Heart right ventricle (tissue), 16 donors: ENCODE measurements around the gene SPTSSB. TPM values are rescaled to one million over a fixed set of nuclear protein-coding genes. Genes with fewer than 3 reads are reported as not detected.

Experiments
- ATAC-seq, 8 donors: fragments of 200-7000 bp; cut with Tn5 transposase; one replicate each; pipeline ENCODE4 v1.9.1; 2020; ENCODE audit warnings: mild to moderate bottlenecking in 8 of 8, moderate library complexity in 8 of 8, moderate number of reproducible peaks in 1 of 8
- DNase-seq, 2 donors: peaks; one replicate each; pipeline ENCODE4 v3.0.0-alpha.2; 2020
- H3K27ac ChIP-seq, 10 donors: fragments of 200-600 bp; sonication (generic) in 2 of 10; one replicate each; pipeline versions ENCODE4 v1.5.0 to v1.8.0; 2020 to 2022; ENCODE audit warnings: mild to moderate bottlenecking in 3 of 10
- H3K27me3 ChIP-seq, 7 donors: fragments of 200-600 bp; one replicate each; pipeline ENCODE4 v1.8.0; 2021 to 2022; ENCODE audit warnings: mild to moderate bottlenecking in 2 of 7
- H3K36me3 ChIP-seq, 9 donors: fragments of 200-600 bp; sonication (generic) in 1 of 9; one replicate each; pipeline versions ENCODE4 v1.5.0 to v1.8.0; 2020 to 2022; ENCODE audit warnings: mild to moderate bottlenecking in 2 of 9
- H3K4me1 ChIP-seq, 9 donors: fragments of 200-600 bp; sonication (generic) in 1 of 9; one replicate each; pipeline versions ENCODE4 v1.5.0 to v1.8.0; 2020 to 2022; ENCODE audit warnings: mild to moderate bottlenecking in 4 of 9
- H3K4me3 ChIP-seq, 10 donors: fragments of 200-600 bp; sonication (generic) in 2 of 10; one replicate each; pipeline versions ENCODE4 v1.5.0 to v1.8.0; 2020 to 2022; ENCODE audit warnings: mild to moderate bottlenecking in 7 of 10, moderate library complexity in 2 of 10
- H3K9me3 ChIP-seq, 11 donors: fragments of 200-600 bp in 10 of 11; sonication (generic) in 2 of 11; one replicate each; pipeline versions ENCODE4 v1.5.0 to v1.8.0; 2013 to 2022; ENCODE audit warnings: mild to moderate bottlenecking in 2 of 11, control low read depth in 1 of 11, moderate library complexity in 1 of 11
- WGBS, 2 donors: extraction: QIAGEN DNeasy Blood & Tissue Kit; methylation state at CpG; one replicate each; pipeline ENCODE4 v1.1.7; 2013; ENCODE audit warnings: inconsistent platforms in 1 of 2; 5-methylcytosine and 5-hydroxymethylcytosine counted together
- intact Hi-C, 10 donors: fragments of 100-400 bp; cut with DNase I; formaldehyde crosslinking; loops; one replicate each; pipeline versions ENCODE4 v1.11.1 to v1.14.2; 2022
- polyA plus RNA-seq, 2 donors: library from polyadenylated mRNA; stranded (reverse); fragments of 200-250 nt; gene quantifications; one replicate each; pipeline ENCODE4 v1.2.3, GENCODE V29; 2013
- total RNA-seq, 10 donors: library from RNA; stranded (reverse); fragmentation: NEBNext Ultra II Directional in 3 of 10; extraction: Animal tissue kit (Norgen Biotek cat#: 25700) in 3 of 10; gene quantifications; one replicate each; pipeline versions ENCODE4 v1.2.1 to v1.2.4, GENCODE V29; 2021 to 2023
- TF ChIP-seq, protein P1 (sequence below), 9 donors: fragments of 200-600 bp; sonication (generic) in 2 of 9; IDR thresholded peaks; one replicate each; pipeline versions ENCODE4 v1.5.0 to v1.8.0; 2021 to 2022; ENCODE audit warnings: antibody characterized with exemption in 9 of 9, mild to moderate bottlenecking in 5 of 9, moderate library complexity in 1 of 9
- donor health status: Arrhythmogenic right ventricular cardiomyopathy.
- donor health status: ischemic (EF 13 %, LVEDD 7.1; RV severe dilation, severe dysfunction).
- donor health status: healthy with polysubstance abuse.
- donor health status: DM: no; HTN: yes; CAD: no.
- donor health status: DM: no; HTN: no; CAD: no.
- donor health status: ischemic (EF 25% LVEDD 6.9; RV normal size, moderate dysfunction).
- donor health status: ischemic (EF 25% LVEDD 5.7; RV mildly dilated, moderate dysfunction).
- donor health status: healthy.
- donor health status: DM: yes; HTN: yes; CAD: no.
- donor health status: Ischemic cardiomyopathy.
- donor health status: ischemic (EF 35%, LVEDD 5.7; RV mildly dilated, moderate dysfunction).
- donor health status: nonischemic (EF 11% LVEDD 7.7; RV severe dilation, severe dysfunction).
- donor health status: DM: yes; HTN: yes; CAD: no.
- donor health status: PGD.
- donor health status: ischemic (EF 29% LVEDD 5.4; RV normal size, mild dysfunction).
- donor health status: nonischemic (EF 23%, LVEDD 6.1; RV moderate dilation, normal function).

Gene SPTSSB
- total and polyA plus RNA-seq, 12 donors: 0.03 to 0.51 (median 0.14) TPM; not detected in 8

- DNase-seq (no peak), ATAC-seq (no peak)
- WGBS, 2 donors: 91% methylated on average over 1 of the region's 1 CpG
- no peak overlapping the region for H3K4me3 ChIP-seq
- peaks cover 0 to 8% (median 0%) of the 10 kb centered on the region in 9 donors for H3K4me1 ChIP-seq
- no peaks in the 10 kb centered on the region for H3K36me3 ChIP-seq
- TF ChIP-seq, protein P1, sequence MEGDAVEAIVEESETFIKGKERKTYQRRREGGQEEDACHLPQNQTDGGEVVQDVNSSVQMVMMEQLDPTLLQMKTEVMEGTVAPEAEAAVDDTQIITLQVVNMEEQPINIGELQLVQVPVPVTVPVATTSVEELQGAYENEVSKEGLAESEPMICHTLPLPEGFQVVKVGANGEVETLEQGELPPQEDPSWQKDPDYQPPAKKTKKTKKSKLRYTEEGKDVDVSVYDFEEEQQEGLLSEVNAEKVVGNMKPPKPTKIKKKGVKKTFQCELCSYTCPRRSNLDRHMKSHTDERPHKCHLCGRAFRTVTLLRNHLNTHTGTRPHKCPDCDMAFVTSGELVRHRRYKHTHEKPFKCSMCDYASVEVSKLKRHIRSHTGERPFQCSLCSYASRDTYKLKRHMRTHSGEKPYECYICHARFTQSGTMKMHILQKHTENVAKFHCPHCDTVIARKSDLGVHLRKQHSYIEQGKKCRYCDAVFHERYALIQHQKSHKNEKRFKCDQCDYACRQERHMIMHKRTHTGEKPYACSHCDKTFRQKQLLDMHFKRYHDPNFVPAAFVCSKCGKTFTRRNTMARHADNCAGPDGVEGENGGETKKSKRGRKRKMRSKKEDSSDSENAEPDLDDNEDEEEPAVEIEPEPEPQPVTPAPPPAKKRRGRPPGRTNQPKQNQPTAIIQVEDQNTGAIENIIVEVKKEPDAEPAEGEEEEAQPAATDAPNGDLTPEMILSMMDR (IDR thresholded peaks at IDR 0.05): no peak
- H3K27me3 ChIP-seq: no peaks in the 10 kb centered on the region
- intact Hi-C loops: no loop called here
- no peak overlapping the region for H3K27ac ChIP-seq
- H3K9me3 ChIP-seq: peaks cover 0 to 19% (median 9%) of the 10 kb centered on the region in 11 donors
Measured at GRCh38 chr3:161320837-161321236, 50.5 kb downstream of the SPTSSB start.

DNA sequence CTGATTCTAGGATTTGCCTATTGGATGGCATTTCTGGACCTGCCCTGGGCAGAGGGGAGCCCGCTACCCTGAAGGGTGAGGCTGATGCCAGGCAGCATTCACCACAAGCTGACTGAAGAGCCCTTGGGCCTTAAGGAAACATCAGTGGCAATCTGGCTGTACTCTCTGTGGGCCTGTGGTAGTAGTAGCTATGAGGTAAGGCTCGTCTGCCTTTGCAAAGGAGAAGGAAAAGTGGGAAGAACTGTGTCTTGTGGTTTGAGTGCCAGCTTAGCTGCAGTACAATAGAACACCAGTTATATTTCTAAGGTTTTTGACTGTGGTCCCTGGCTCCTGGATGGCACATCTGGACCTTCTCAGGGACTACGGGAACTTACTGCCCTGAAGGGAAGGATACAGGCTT is 51.5 kb downstream of the SPTSSB start:
- no peaks in the 10 kb centered on the region for H3K36me3 ChIP-seq
- TF ChIP-seq, protein P1 (IDR thresholded peaks at IDR 0.05): no peak
- no peak overlapping the region for H3K4me3 ChIP-seq
- WGBS, 2 donors: 77% methylated on average over 3 of the region's 3 CpGs
- DNase-seq: no peak
- H3K27ac ChIP-seq: no peak overlapping the region
- ATAC-seq: no peak
- no peaks in the 10 kb centered on the region for H3K27me3 ChIP-seq
- intact Hi-C loops: no loop called here
- H3K4me1 ChIP-seq: peaks cover 0 to 8% (median 0%) of the 10 kb centered on the region in 9 donors
- peaks cover 0 to 19% (median 9%) of the 10 kb centered on the region in 11 donors for H3K9me3 ChIP-seq

GRCh38 chr3:161317077-161317476 is 54.2 kb downstream of the SPTSSB start:
- Histone ChIP-seq H3K4me3 (no peak overlapping the region), H3K36me3 (no peaks in the 10 kb centered on the region), H3K27ac (no peak overlapping the region), H3K4me1 (peaks cover 0 to 8% (median 0%) of the 10 kb centered on the region in 9 donors), H3K27me3 (no peaks in the 10 kb centered on the region), H3K9me3 (peaks cover 0 to 19% (median 9%) of the 10 kb centered on the region in 11 donors)
- intact Hi-C loops: no loop called here
- no peak for DNase-seq
- no peak for ATAC-seq
- TF ChIP-seq, protein P1 (IDR thresholded peaks at IDR 0.05): no peak
- 92 to 99% methylated on average over 2 of the region's 2 CpGs for WGBS, 2 donors

- peaks cover 0 to 15% (median 0%) of the 10 kb centered on the region in 9 donors for H3K4me1 ChIP-seq
- no peak for DNase-seq
- WGBS, 2 donors: 76 to 83% methylated on average over 3 of the region's 3 CpGs
- H3K9me3 ChIP-seq: peaks cover 0 to 11% (median 5%) of the 10 kb centered on the region in 11 donors
- intact Hi-C loops: no loop called here
- no peak overlapping the region for H3K27ac ChIP-seq
- no peak overlapping the region for H3K4me3 ChIP-seq
- peak in 3 of 8 donors; percentile 45 to 67 (median 67) for ATAC-seq
- no peaks in the 10 kb centered on the region for H3K36me3 ChIP-seq
- no peaks in the 10 kb centered on the region for H3K27me3 ChIP-seq
- TF ChIP-seq, protein P1 (IDR thresholded peaks at IDR 0.05): no peak
Measured at GRCh38 chr3:161316006-161316689, 55.2 kb downstream of the SPTSSB start.
